ENCODE results near the gene ZSCAN5A. TPM values are rescaled to one million over a fixed set of nuclear protein-coding genes. Genes with fewer than 3 reads are reported as not detected.
A peak's percentile ranks its signal among the peaks of the same experiment; 100 is the strongest.
"Not testable (repeated sequence)": the region's sequence is repeated elsewhere in the genome, so short reads cannot be mapped to it uniquely, and the experiment has no call there.

Gene ZSCAN5A
- total and polyA plus RNA-seq, 8 donors: 4.4 to 8.1 (median 5.5) TPM

GRCh38 chr19:56335371-56335770 lies 20.7 kb upstream of the ZSCAN5A start:
- intact Hi-C loops (cut with DNase I); H3K4me3 ChIP-seq; FAIRE-seq; H3K36me3 ChIP-seq; DNase-seq; H3K9me3 ChIP-seq; H3K4me1 ChIP-seq; H3K27me3 ChIP-seq; ATAC-seq; H3K27ac ChIP-seq: not testable (repeated sequence)

- peak in 1 of 6 donors; percentile 38 for DNase-seq
- intact Hi-C loops (cut with DNase I): no loop called here
- TF ChIP-seq CTCF (IDR thresholded peaks at IDR 0.05): peak in 3 of 4 donors; percentile 31 to 35 (median 33)
Observed at GRCh38 chr19:56333506-56333905, 18.9 kb upstream of the ZSCAN5A start.

GRCh38 chr19:56332695-56333094 lies 18.1 kb upstream of the ZSCAN5A start:
- ATAC-seq (no peak), FAIRE-seq (no peak), DNase-seq (no peak)
- Histone ChIP-seq H3K36me3 (no peaks in the 10 kb centered on the region), H3K9me3 (no peaks in the 10 kb centered on the region), H3K27ac (no peak overlapping the region), H3K4me1 (no peaks in the 10 kb centered on the region), H3K27me3 (no peaks in the 10 kb centered on the region), H3K4me3 (no peak overlapping the region)
- TF ChIP-seq CTCF (IDR thresholded peaks at IDR 0.05): no peak
- intact Hi-C loops (cut with DNase I): no loop called here

More at GRCh38 chr19:56333506-56333905, 18.9 kb upstream of the ZSCAN5A start:
- Histone ChIP-seq H3K9me3 (no peaks in the 10 kb centered on the region), H3K36me3 (no peaks in the 10 kb centered on the region), H3K27ac (no peak overlapping the region), H3K4me1 (no peaks in the 10 kb centered on the region), H3K4me3 (no peak overlapping the region), H3K27me3 (no peaks in the 10 kb centered on the region)
- FAIRE-seq (no peak), ATAC-seq (peak in 3 of 4 donors; percentile 67 to 82 (median 76))

GRCh38 chr19:56324436-56324835 lies 9.8 kb upstream of the ZSCAN5A start:
- FAIRE-seq (no peak), ATAC-seq (peak in 1 of 4 donors; percentile 36), DNase-seq (no peak)
- H3K4me3 ChIP-seq: no peak overlapping the region
- intact Hi-C loops (cut with DNase I): no loop called here
- no peak overlapping the region for H3K27ac ChIP-seq
- no peaks in the 10 kb centered on the region for H3K27me3 ChIP-seq
- TF ChIP-seq CTCF (IDR thresholded peaks at IDR 0.05): no peak
- H3K36me3 ChIP-seq: no peaks in the 10 kb centered on the region
- WGBS, 2 donors: 48 to 50% methylated on average over 1 of the region's 1 CpG
- H3K4me1 ChIP-seq: no peaks in the 10 kb centered on the region
- no peaks in the 10 kb centered on the region for H3K9me3 ChIP-seq

- Histone ChIP-seq H3K4me3 (no peak overlapping the region), H3K27ac (peak overlapping the region in 1 of 4 donors; percentile 15), H3K9me3 (no peaks in the 10 kb centered on the region), H3K4me1 (no peaks in the 10 kb centered on the region), H3K27me3 (no peaks in the 10 kb centered on the region), H3K36me3 (no peaks in the 10 kb centered on the region)
- TF ChIP-seq CTCF (IDR thresholded peaks at IDR 0.05): no peak
- DNase-seq: no peak
- no peak for FAIRE-seq
- intact Hi-C loops (cut with DNase I): no loop called here
- ATAC-seq: peak in 1 of 4 donors; percentile 68
- WGBS, 2 donors: 66 to 68% methylated on average over 7 of the region's 7 CpGs
Observed at GRCh38 chr19:56321989-56322440, 7.4 kb upstream of the ZSCAN5A start.

Measured in pancreas (tissue), 10 donors.